Activated CD4-positive, alpha-beta T cell treated with anti-CD3 and anti-CD28 coated beads, Interleukin-2, amount 50 U/mL, for 1 hour (primary cell): ENCODE measurements around the gene GDF10.

Source experiments
- DNase-seq: peaks from one replicate; pipeline ENCODE4 v3.0.0-alpha.2; 2020

Gene GDF10, protein sequence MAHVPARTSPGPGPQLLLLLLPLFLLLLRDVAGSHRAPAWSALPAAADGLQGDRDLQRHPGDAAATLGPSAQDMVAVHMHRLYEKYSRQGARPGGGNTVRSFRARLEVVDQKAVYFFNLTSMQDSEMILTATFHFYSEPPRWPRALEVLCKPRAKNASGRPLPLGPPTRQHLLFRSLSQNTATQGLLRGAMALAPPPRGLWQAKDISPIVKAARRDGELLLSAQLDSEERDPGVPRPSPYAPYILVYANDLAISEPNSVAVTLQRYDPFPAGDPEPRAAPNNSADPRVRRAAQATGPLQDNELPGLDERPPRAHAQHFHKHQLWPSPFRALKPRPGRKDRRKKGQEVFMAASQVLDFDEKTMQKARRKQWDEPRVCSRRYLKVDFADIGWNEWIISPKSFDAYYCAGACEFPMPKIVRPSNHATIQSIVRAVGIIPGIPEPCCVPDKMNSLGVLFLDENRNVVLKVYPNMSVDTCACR

GRCh38 chr10:47299611-47300428 is at the start of gene GDF10:
Gene GDF10 (plus strand): TSS chr10:47300197. CDS start chr10:47300652, 455 bp downstream.
- DNase-seq = no peak

DNA sequence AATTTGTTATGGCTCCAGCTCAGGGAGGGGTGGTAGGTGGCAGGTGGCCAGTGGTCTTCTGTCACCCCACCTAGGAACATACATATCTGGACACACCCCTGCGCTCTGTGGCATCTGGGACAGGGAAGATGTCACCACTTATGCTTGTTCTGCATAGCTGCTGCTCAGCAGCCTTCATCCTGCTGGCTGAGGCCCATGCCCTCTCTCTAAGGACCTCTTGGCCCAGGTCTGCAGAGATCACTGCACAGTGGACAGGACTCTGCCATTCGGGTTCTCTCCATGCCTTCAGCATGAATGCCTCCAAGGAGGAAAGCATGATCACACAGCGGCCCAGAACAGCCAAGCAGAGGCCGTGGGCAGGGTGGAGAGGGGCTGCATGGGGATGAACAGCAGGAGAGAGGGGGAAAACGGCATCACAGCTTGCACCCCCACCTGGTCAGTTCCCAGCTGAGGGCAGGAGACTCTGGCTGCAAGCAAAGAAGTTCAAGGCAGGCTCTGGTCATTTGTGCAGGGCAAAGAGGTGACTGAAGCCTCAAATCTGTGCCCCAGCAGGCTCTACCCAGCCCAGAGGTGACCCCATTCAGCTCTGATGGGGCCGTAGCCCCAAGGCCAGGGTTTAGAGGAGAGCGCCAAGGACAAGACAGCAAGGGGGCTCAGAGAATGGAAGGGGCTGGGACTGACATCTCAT is 47.8 kb upstream of the GDF10 start:
- DNase-seq = no peak

DNA sequence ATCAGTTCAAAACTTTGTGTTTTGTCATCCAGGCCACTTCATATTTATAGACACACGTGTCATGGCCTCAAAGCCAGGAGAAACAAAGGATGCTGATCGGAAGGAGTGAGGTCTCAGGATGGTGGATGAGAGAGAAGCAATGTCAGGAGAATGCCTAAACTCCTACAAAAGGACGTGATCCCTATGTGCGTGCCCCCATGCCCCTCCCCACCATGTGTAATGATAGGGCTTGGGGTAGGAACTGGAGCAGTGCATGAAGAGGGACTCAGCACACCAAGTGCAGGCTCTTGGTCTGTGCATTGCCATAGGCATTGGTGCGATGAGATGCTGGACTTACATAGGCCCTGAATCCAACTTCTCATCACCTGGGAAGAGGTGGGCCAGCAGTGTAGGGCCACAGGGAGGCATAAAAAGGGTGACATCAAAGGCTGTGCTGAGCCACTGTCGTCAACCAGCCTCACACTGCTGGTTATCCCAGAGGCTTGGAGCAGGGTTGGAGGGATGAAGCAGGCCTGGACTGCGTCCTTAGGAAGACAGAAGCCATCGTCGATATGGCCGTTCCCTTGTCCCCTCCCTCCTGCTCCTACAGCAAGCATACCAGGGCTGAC is 46.9 kb upstream of the GDF10 start:
- DNase-seq = no peak

DNA sequence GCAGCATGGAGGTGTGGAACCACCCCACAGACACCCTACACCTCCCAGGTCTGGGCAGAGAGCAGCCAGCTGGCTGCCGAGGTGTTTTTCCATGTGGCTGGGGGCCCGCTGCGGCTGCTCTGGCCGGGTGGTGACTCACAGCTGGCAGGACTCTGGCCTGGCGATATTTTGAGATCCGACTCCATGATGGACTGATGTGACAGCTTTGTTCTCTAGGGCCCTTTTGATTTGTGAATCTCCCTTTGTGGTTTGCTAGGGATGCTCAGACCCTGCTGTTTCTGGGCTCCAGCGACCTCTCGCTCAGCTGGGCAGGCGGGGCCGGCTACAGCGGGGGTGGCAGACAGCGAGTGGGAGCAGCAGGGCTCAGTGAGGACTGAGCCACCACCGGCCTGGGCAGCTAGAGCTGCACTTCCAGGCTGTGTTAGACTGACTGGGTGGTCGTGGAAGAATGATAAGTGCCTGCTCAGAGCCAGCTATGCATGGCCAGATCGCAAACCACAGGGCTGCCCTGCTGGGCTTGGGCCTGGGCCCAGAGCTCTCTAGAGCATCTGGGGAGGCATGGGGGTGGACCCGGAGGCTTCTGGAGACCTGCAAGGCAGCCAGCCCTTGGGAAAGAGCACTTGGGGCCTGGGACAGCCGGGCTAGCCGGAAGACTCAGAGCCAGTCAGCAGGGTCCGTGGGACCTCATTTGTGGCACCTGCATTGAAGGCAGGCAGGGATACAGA is 46.2 kb upstream of the GDF10 start:
- no peak for DNase-seq

- no peak for DNase-seq
Measured at GRCh38 chr10:47254611-47255010, 45.4 kb upstream of the GDF10 start.

- no peak for DNase-seq
Measured at GRCh38 chr10:47255033-47255813, 44.8 kb upstream of the GDF10 start.

GRCh38 chr10:47255866-47256265 is 44.1 kb upstream of the GDF10 start:
- no peak for DNase-seq

DNA sequence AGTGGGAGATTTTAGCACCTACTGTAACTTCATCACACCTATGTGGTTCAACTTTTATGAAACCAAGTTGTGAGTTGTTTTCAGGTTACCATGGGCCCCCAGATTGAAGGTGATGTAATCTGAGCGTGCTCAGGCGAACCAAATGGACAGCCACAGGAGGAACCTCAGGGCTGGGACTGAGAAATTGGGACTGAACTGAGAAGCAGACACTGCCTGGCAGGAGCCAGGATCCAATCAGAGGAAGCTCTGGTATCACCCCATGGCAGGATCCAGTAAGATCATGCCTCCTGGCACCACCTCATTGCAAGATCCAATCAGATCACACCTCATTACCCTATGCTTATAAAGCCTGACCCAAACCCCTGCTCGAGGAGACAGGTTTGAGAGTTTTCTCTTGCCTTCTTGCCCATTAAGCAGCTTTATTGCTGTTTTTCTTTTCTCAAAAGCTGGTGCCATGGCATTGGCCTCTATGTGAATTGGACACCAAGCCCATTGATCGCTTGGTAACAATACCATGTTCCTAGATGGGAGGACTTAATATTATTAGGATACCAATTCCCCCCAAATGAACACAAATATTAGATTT is 43.2 kb upstream of the GDF10 start:
- DNase-seq = no peak

DNA sequence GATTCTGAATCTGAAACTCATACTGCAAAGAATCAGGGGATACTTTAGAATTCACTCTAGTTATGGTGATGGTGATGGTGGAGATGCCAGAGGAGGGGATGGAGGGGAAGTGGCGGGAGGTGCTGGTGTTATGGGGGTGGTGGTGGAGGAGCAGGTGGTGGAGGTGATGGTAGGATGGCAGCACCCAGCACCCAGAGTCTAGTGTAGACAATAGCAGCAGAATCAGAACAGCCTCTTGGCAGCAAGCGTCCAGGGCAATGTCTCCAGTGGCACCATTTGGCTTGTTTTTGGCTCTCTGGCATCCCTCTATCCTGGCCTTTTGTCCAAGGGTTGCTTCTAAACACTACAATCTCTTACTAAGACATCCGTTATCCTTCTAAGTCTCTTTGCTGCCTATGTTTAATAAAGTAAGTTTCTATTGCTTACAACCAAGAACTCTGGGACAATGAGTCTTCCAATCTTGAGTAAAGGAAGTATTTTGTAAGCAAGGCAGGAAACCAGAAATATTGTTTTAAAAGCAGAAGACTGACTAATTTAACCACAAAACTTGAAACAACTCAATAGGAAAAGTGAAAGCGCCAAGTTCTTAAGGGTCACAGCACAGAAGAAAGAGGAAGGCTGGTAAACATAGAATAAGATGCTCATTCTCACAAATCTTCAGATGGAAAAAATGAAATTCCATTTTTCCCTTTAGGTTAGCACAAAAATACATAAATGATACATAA is 42.4 kb upstream of the GDF10 start:
- DNase-seq = no peak

- DNase-seq = no peak
Measured at GRCh38 chr10:47258921-47259320, 41.1 kb upstream of the GDF10 start.

DNA sequence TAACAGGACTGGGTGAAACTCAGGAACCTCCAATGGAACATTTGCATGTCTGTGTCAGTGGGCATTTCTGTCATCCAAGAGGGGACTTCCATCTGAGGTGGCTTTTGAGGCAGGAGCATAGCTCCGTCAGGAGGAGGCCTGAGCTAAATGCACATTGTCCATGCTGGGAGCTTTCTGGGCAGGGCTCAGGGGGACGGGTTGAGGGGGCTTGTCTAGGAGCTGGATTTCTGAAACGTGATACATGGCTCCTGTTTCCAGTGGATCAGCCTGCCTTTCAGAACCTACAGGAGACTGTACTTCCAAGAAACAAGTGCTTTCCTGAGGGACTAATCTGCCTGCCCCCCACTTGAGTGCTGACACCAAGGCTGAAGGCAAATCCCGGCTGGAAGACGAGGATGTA is 40.5 kb upstream of the GDF10 start:
- DNase-seq = no peak

DNA sequence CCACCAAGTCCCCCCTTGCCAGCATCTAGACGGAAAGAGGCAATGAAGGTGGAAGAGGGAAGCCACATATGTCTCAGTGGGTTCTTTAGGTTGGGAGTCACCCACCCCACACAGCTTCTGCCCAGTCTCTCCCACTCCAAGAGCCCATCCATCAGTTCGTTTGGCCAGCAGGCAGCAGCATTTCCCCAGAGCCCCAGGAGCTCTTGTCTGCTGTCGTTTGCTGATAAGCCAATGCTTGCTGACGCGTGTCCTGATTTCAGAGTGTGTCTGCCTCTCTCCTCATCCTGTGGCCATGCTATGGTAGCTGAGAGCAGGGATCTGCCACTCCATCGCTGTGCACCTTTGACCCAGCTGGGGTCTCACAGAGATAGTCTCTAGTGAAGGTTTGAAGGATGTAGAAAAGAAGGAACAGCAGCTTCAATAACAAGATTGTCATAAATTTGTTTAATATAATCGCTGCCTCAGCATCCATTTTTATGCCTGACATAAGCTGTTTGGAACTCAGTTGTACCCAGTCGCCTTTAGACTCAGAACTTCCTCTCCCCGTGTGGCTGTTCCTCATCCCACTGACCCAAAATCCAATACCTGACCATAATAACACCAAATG is 39.4 kb upstream of the GDF10 start:
- DNase-seq = peak; percentile 28

DNA sequence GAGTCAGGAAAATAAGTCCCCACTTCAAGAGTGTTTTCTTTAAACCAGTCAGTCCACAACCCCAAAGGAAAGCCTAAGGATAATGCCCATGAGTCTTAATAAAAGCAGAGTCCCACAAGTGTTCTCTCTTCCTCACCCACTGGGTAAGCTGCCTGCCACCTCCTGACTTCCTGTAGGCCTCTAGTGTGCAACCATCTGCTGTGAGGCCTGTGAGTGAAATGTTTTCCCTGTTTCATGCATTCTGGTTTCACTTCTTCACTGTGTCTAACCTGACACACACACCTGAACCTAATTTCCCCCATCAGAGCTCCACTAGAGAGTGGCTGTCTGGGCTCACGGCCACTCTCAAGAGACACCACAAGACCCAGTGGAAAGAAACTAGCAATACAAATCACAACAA is 38.9 kb upstream of the GDF10 start:
- peak; percentile 19 for DNase-seq

DNA sequence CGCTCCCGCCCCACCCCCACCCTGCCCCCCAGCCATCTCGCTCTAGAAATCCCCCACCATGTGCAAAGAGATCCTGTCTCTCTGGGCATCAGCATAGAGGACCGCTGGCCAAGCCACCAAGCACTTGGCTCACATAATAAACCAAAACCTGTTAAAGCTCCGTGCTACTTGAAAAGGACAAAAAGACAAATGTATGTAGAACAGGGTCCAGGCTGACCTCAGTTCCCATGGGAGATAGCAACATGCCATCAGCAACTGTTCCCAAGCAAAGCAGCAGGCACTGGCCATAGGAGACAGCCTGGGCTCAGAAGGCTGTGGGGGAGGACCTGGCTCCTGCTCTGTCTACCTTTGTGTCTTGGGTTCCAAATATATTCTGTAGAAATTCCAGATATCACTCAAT is 38.4 kb upstream of the GDF10 start:
- no peak for DNase-seq

DNA sequence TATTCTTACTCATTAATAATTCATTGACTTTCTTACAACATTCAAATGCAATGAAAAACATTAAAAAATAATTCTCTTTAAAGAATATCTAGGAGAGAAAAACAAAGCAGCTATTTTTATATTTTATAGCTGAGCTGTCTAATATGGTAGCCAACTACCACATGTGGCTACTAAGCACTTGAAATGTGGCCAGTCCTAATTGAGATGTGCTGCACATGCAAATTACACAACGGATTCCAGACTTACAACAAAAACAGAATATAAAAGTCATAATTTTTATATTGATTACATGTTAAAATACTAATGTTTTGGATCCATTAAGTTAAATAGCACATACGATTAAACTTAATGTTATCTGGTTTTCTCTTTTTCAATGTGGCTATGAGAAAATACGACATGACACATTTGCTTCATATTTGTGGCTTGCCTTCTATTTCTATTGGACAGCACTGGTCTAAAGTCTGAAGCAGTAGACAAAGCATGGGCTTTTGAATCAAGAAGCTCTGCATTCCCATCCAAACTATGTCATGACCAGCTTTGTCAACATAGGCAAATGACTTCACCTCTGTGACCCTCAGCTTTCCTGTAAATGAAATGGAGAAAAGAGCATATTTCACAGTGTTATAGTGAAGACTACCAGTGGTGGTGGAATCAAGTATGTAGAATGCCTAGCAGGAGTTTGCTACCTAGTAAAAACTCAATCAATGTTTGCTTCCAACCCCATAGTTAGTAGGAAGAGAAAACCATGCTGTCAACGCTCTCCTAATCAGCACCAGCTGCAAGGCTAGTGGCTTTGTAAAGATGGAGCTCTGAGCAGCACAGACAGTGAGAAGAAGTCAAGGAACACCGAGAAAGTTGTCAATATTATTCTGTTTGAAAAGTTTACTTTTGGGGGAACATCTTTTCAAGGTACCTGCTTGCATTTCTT is 37.1 kb upstream of the GDF10 start:
- DNase-seq = no peak

DNA sequence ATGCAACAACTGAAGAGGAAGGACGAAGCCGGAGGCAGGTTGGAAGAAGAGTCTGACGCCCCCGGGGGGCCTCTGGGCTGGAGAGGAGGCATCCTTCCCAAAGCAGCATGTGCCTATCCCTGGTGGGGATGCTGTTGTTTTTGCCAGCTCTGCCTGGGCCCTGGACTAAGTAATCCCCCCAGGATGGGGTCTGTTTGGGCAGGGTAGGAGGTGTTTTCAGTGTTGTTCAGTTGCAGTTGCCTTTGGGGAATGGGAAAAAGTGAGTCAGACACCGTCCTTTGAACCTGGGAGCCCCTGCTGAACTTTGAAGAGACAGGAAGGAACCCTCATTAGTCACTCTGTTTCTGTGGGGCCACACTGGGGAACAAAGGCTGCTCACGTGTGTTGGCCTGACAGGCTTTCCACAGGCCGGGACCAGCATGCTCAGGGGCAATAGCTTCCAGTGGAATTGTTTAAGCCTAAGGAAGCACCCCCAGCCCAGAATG is 35.2 kb upstream of the GDF10 start:
- DNase-seq = peak; percentile 49

GRCh38 chr10:47266602-47267001 is 33.4 kb upstream of the GDF10 start:
- DNase-seq = no peak

DNA sequence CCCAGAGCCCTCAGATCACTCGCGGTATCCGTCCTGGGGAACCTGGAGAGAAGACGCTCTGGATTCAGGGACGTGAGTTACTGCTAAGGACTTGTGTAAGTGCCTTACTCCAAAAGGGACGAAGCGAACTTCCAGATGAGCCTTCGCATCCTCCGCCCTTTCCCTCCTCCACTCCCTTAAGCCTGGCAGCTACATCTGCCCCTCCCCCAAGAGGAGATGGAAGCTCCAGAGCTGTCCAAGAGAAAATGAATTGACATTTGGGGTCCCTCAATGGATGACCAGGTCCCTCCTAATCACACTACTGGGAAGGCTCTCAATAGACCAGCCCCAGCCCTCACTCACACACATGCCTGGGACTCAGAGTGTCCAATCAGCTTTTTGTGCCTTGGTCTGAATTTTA is 31.3 kb upstream of the GDF10 start:
- no peak for DNase-seq

DNA sequence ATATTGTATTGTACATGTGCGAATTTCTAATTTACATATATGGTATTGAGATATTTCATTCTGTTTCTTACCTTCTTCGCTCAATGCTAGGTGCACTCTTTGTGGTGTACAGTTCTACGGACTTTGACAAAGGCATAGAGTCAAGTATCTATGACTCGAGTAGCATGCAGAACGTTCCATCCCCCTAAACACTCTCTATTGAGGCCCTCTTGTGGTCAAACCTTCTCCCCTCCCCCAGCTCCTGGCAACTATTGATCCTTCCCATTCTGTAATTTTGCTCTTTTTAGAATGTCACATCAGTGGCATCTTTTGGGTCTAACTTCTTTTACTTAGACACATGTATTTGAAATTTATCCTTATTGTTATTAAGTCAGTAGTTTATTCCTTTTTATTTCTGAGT is 30.7 kb upstream of the GDF10 start:
- no peak for DNase-seq
